SK-N-SH treated with all-trans-retinoic acid at 6 μM for 48 hours (cell line): ENCODE data around the gene ATXN7.

Experiments
- ATAC-seq: fragments of 200-7000 bp; cut with Tn5 transposase; 3 replicates; pipeline ENCODE4 v1.9.1; 2020; ENCODE audit warnings: mild to moderate bottlenecking, moderate library complexity
- ARNTL ChIP-seq: fragments of 450-650 bp; formaldehyde crosslinking; IDR thresholded peaks from 2 replicates; pipeline ENCODE4 v1.5.0; 2020; ENCODE audit warnings: low read depth, mild to moderate bottlenecking, moderate library complexity, borderline replicate concordance
- CSDC2 ChIP-seq: fragments of 250-450 bp; sonication (Bioruptor Pico); IDR thresholded peaks from 2 replicates; pipeline ENCODE4 v1.5.0; 2020; ENCODE audit warnings: mild to moderate bottlenecking, moderate library complexity
- ISL1 ChIP-seq: fragments of 250-450 bp; sonication (Bioruptor Pico); IDR thresholded peaks from 2 replicates; pipeline ENCODE4 v2.1.2; 2022; ENCODE audit warnings: mild to moderate bottlenecking, moderate library complexity
- POU6F1 ChIP-seq: fragments of 250-450 bp; sonication (Bioruptor Pico); IDR thresholded peaks from 2 replicates; pipeline ENCODE4 v1.8.0; 2021; ENCODE audit warnings: low read depth, mild to moderate bottlenecking, moderate library complexity, borderline replicate concordance
- RARB ChIP-seq: fragments of 250-450 bp; sonication (Bioruptor Pico); IDR thresholded peaks from 2 replicates; pipeline ENCODE4 v1.8.0; 2021; ENCODE audit warnings: mild to moderate bottlenecking, moderate library complexity
- SNAI2 ChIP-seq: fragments of 250-450 bp; sonication (Bioruptor Pico); IDR thresholded peaks from 2 replicates; pipeline ENCODE4 v1.5.0; 2020; ENCODE audit warnings: mild to moderate bottlenecking, moderate library complexity
- TCF4 ChIP-seq: fragments of 250-450 bp; sonication (Bioruptor Pico); IDR thresholded peaks from 2 replicates; pipeline ENCODE4 v1.8.0; 2021; ENCODE audit warnings: mild to moderate bottlenecking, moderate library complexity, borderline replicate concordance
- TOX ChIP-seq: fragments of 250-450 bp; sonication (Bioruptor Pico); IDR thresholded peaks from 2 replicates; pipeline ENCODE4 v1.8.0; 2021; ENCODE audit warnings: mild to moderate bottlenecking, moderate library complexity, borderline replicate concordance
- ZC3H10 ChIP-seq: fragments of 250-450 bp; sonication (Bioruptor Pico); IDR thresholded peaks from 2 replicates; pipeline ENCODE4 v1.5.1; 2021; ENCODE audit warnings: mild to moderate bottlenecking, moderate library complexity
- ZFP30 ChIP-seq: fragments of 450-650 bp; formaldehyde crosslinking; IDR thresholded peaks from 2 replicates; pipeline ENCODE4 v1.5.0; 2022; ENCODE audit warnings: mild to moderate bottlenecking, moderate library complexity
- ZNF565 ChIP-seq: fragments of 450-650 bp; formaldehyde crosslinking; conservative IDR thresholded peaks from 2 replicates; pipeline ENCODE4 v1.5.0; 2020; ENCODE audit warnings: low read depth, mild to moderate bottlenecking, moderate library complexity
- ZNF70 ChIP-seq: fragments of 450-650 bp; formaldehyde crosslinking; IDR thresholded peaks from 2 replicates; pipeline ENCODE4 v1.5.0; 2020; ENCODE audit warnings: mild to moderate bottlenecking, moderate library complexity
- ZNF8 ChIP-seq: fragments of 450-650 bp; formaldehyde crosslinking; IDR thresholded peaks from 2 replicates; pipeline ENCODE4 v1.5.0; 2020; ENCODE audit warnings: mild to moderate bottlenecking, moderate library complexity
- TF ChIP-seq, protein P1 (sequence below): fragments of 250-450 bp; sonication (Bioruptor Pico); IDR thresholded peaks from 2 replicates; pipeline ENCODE4 v1.5.0; 2020; ENCODE audit warnings: mild to moderate bottlenecking, moderate library complexity
- TF ChIP-seq, protein P2 (sequence below): fragments of 250-450 bp; sonication (Bioruptor Pico); IDR thresholded peaks from 2 replicates; pipeline ENCODE4 v1.5.1; 2020; ENCODE audit warnings: low read depth, mild to moderate bottlenecking, moderate library complexity
- TF ChIP-seq, protein P3 (sequence below): fragments of 250-450 bp; sonication (Bioruptor Pico); IDR thresholded peaks from 2 replicates; pipeline ENCODE4 v1.5.1; 2021; ENCODE audit warnings: mild to moderate bottlenecking, moderate library complexity

Gene ATXN7

DNA sequence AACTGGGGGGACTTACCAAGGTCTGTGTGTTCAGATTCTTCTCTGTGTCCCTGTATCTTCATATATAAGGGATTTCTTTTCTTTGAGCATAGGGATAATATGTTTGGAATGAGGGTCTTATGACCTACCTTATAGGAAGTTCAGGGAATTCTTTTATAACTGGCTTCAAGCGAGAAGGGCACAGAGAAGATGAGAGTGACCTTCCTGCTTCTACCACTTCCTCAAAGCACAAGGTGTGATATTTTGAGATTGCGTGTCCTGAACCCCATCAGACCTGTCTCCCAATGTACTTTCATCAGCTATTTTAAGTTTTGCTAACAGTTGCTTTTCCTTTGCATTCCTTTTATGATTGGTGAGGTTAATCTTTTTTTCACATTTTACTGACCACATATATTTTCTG is 162.7 kb downstream of the ATXN7 start:
- ATAC-seq: no peak
- no peak for TF ChIP-seq TOX (CRISPR knock-in tag)
- TF ChIP-seq ZFP30 (CRISPR knock-in tag): no peak
- no peak for TF ChIP-seq CSDC2 (CRISPR knock-in tag)
- TF ChIP-seq RARB: no peak
- no peak for TF ChIP-seq ZNF565 (CRISPR knock-in tag)
- TF ChIP-seq ARNTL (CRISPR knock-in tag): no peak
- TF ChIP-seq, protein P1, sequence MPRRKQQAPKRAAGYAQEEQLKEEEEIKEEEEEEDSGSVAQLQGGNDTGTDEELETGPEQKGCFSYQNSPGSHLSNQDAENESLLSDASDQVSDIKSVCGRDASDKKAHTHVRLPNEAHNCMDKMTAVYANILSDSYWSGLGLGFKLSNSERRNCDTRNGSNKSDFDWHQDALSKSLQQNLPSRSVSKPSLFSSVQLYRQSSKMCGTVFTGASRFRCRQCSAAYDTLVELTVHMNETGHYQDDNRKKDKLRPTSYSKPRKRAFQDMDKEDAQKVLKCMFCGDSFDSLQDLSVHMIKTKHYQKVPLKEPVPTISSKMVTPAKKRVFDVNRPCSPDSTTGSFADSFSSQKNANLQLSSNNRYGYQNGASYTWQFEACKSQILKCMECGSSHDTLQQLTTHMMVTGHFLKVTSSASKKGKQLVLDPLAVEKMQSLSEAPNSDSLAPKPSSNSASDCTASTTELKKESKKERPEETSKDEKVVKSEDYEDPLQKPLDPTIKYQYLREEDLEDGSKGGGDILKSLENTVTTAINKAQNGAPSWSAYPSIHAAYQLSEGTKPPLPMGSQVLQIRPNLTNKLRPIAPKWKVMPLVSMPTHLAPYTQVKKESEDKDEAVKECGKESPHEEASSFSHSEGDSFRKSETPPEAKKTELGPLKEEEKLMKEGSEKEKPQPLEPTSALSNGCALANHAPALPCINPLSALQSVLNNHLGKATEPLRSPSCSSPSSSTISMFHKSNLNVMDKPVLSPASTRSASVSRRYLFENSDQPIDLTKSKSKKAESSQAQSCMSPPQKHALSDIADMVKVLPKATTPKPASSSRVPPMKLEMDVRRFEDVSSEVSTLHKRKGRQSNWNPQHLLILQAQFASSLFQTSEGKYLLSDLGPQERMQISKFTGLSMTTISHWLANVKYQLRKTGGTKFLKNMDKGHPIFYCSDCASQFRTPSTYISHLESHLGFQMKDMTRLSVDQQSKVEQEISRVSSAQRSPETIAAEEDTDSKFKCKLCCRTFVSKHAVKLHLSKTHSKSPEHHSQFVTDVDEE (CRISPR knock-in tag): no peak
- no peak for TF ChIP-seq ZC3H10 (CRISPR knock-in tag)
- TF ChIP-seq POU6F1 (CRISPR knock-in tag): no peak
- TF ChIP-seq SNAI2 (CRISPR knock-in tag): no peak
- TF ChIP-seq, protein P2, sequence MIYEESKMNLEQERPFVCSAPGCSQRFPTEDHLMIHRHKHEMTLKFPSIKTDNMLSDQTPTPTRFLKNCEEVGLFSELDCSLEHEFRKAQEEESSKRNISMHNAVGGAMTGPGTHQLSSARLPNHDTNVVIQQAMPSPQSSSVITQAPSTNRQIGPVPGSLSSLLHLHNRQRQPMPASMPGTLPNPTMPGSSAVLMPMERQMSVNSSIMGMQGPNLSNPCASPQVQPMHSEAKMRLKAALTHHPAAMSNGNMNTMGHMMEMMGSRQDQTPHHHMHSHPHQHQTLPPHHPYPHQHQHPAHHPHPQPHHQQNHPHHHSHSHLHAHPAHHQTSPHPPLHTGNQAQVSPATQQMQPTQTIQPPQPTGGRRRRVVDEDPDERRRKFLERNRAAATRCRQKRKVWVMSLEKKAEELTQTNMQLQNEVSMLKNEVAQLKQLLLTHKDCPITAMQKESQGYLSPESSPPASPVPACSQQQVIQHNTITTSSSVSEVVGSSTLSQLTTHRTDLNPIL (CRISPR knock-in tag): no peak
- no peak for TF ChIP-seq ZNF70
- no peak for TF ChIP-seq ISL1 (CRISPR knock-in tag)

DNA sequence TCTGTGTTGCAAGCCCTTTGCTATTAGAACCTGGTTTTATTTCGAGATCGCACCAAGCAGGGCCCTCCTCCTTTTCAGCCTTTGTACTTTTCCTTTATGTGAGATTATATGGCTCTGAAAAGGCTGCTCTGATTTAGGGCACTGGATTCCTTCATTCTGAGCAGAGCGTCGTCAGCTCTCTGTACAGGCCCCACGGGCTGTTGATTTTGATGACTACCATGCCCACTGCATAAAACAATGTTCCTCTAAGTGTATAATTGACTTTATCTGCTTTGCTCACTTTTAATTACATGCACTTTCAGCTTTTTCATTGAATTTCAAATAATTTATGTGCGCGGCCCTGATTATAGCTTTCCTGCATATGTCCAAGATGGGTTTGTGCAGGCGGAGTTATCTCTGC is 164.0 kb downstream of the ATXN7 start:
- TF ChIP-seq ISL1 (CRISPR knock-in tag) (peak; percentile 67), ZNF8 (CRISPR knock-in tag) (peak; percentile 46; the same call in 1 of the 2 replicates), TCF4 (peak; percentile 97), CSDC2 (CRISPR knock-in tag) (no peak), ZFP30 (CRISPR knock-in tag) (no peak), SNAI2 (CRISPR knock-in tag) (peak; percentile 74; the same call in 1 of the 2 replicates), ZNF70 (peak; percentile 9; the same call in 1 of the 2 replicates), ZC3H10 (CRISPR knock-in tag) (no peak)
- TF ChIP-seq, protein P1 (CRISPR knock-in tag): peak; percentile 98
- TF ChIP-seq, protein P3, sequence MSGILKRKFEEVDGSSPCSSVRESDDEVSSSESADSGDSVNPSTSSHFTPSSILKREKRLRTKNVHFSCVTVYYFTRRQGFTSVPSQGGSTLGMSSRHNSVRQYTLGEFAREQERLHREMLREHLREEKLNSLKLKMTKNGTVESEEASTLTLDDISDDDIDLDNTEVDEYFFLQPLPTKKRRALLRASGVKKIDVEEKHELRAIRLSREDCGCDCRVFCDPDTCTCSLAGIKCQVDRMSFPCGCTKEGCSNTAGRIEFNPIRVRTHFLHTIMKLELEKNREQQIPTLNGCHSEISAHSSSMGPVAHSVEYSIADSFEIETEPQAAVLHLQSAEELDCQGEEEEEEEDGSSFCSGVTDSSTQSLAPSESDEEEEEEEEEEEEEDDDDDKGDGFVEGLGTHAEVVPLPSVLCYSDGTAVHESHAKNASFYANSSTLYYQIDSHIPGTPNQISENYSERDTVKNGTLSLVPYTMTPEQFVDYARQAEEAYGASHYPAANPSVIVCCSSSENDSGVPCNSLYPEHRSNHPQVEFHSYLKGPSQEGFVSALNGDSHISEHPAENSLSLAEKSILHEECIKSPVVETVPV (CRISPR knock-in tag): 0 out of 2 replicates have a peak, but pooled peaks have one; percentile 47
- no peak for ATAC-seq

- TF ChIP-seq, protein P2 (CRISPR knock-in tag): no peak
- no peak for TF ChIP-seq ZNF565 (CRISPR knock-in tag)
- ATAC-seq: no peak
Measured at GRCh38 chr3:64028754-64029153, 165.1 kb downstream of the ATXN7 start.
